Measurements from ENCODE around the gene UST.
A peak's percentile ranks its signal among the peaks of the same experiment; 100 is the strongest.

The UST gene

GRCh38 chr6:148935705-148936435 is 189.0 kb downstream of the UST start:
- no peak for TF ChIP-seq CTCF (IDR thresholded peaks at IDR 0.05; ENCODE audit: control extremely low read depth, extremely low read depth, low read depth, missing control alignments)
- ChIA-PET POLR2A (no interaction called here), CTCF (interaction anchor here (3.0 kb wide), 1 partner anchor 358 kb away, joined by 8 read pairs; no protein-coding TSS in a partner anchor)
- DNase-seq (ENCODE audit: extremely low spot score): no peak

- POLR2A ChIA-PET: no interaction called here
- no peak for TF ChIP-seq CTCF (IDR thresholded peaks at IDR 0.05; ENCODE audit: control extremely low read depth, extremely low read depth, low read depth, missing control alignments)
- CTCF ChIA-PET: interaction anchor here (1.4 kb wide), 1 partner anchor 365 kb away, joined by 5 read pairs; no protein-coding TSS in a partner anchor
- DNase-seq (ENCODE audit: extremely low spot score): no peak
Observed at GRCh38 chr6:148943451-148943850, 196.6 kb downstream of the UST start.

- no peak for DNase-seq (ENCODE audit: extremely low spot score)
- TF ChIP-seq CTCF (IDR thresholded peaks at IDR 0.05; ENCODE audit: control extremely low read depth, extremely low read depth, low read depth, missing control alignments): no peak
- CTCF ChIA-PET: interaction anchor here (0.7 to 4.9 kb wide), 3 partner anchors 367 to 385 kb away, joined by 3 to 33 read pairs (median 5); no protein-coding TSS in a partner anchor
- POLR2A ChIA-PET: no interaction called here
Observed at GRCh38 chr6:148944608-148945007, 197.8 kb downstream of the UST start.

GRCh38 chr6:148945301-148946021 is 198.6 kb downstream of the UST start:
- no peak for TF ChIP-seq CTCF (IDR thresholded peaks at IDR 0.05; ENCODE audit: control extremely low read depth, extremely low read depth, low read depth, missing control alignments)
- ChIA-PET CTCF (interaction anchor here (1.0 to 4.9 kb wide), 5 partner anchors 11 to 386 kb away, joined by 3 to 33 read pairs (median 5); no protein-coding TSS in a partner anchor), POLR2A (no interaction called here)
- DNase-seq (ENCODE audit: extremely low spot score): no peak

- TF ChIP-seq CTCF (IDR thresholded peaks at IDR 0.05; ENCODE audit: control extremely low read depth, extremely low read depth, low read depth, missing control alignments): peak; percentile 86
- POLR2A ChIA-PET: no interaction called here
- DNase-seq (ENCODE audit: extremely low spot score): peak; percentile 71
- CTCF ChIA-PET: interaction anchor here (0.6 to 4.9 kb wide), 9 partner anchors 8 to 371 kb away, joined by 3 to 33 read pairs (median 4); no protein-coding TSS in a partner anchor
Observed at GRCh38 chr6:148947621-148948444, 201.0 kb downstream of the UST start.

GRCh38 chr6:148951662-148952061 is 204.8 kb downstream of the UST start:
- ChIA-PET POLR2A (no interaction called here), CTCF (interaction anchor here (3.4 kb wide), 1 partner anchor 373 kb away, joined by 10 read pairs; no protein-coding TSS in a partner anchor)
- no peak for TF ChIP-seq CTCF (IDR thresholded peaks at IDR 0.05; ENCODE audit: control extremely low read depth, extremely low read depth, low read depth, missing control alignments)
- DNase-seq (ENCODE audit: extremely low spot score): no peak

Measured in GM10248 (cell line).